Anterior cingulate cortex (tissue), 58 donors: ENCODE results near the gene CNBP.

Experiments
- DNase-seq, 58 donors: peaks; one replicate each; lab custom pipeline; 2025; lab: John Stamatoyannopoulos, UW

Gene CNBP

DNA sequence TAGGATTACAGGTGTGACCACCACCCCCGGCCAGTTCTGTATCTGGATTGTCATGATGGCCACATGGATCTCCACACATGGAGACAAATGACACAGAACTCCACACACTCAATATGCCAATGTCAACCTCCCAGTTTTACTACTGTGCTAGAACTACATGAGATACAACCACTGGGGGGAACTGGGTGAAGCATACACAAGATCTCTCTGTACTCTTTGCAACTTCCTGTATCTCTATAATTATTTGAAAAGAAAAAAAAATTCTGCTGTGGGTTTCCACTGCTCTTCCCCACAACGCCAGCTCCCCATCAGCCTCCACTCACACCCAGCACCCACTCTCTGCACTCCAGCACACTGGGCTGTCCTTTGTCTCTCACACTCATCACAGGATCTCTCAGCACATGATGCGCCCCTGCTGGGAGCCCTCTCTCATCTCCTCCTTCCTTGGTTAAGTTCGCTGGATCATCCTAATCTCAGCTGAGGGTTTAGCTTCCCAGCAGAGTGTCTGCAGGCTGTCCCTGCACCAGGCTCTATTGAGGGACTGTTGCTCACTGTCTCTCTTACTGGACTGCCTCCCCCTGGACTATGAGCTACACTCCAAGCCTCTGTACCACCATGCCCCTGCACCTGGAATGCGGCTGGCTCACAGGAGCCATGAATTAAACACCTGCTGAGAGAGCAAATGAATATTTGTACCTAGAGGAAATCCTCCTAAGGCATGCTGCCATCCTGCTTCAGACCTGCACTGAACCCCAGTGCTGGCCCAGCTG is 51.4 kb downstream of the CNBP start:
- DNase-seq: peak in 4 of 58 donors; percentile 10 to 36 (median 13)

DNA sequence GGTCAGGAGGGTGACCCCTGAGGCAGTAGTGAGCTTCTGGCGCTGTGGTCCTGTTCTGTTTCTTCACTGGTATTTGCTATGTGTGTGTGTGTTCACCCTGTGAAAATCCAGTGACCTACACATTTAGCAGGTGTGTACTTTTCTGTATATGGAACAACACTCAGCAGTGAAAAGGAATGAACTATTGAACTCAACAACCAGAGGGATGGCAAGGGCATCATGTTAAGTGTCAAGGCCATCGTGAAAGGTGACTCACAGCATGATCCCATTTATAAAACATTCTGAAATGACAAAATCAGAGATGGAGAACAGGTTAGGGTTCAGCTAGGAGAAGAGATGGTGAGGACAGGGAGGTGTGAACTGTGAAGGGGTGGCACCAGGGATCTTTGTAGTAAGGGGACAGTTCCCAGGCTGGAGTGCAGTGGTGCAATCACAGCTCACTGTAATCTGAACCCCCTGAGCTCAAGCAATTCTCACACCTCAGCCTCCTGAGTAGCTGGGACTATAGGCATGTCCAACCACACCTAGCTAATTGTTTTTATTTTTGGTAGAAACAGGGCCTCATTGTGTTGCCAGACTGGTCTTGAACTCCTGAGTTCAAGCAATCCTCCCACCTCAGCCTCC is 52.1 kb downstream of the CNBP start:
- DNase-seq: no peak

DNA sequence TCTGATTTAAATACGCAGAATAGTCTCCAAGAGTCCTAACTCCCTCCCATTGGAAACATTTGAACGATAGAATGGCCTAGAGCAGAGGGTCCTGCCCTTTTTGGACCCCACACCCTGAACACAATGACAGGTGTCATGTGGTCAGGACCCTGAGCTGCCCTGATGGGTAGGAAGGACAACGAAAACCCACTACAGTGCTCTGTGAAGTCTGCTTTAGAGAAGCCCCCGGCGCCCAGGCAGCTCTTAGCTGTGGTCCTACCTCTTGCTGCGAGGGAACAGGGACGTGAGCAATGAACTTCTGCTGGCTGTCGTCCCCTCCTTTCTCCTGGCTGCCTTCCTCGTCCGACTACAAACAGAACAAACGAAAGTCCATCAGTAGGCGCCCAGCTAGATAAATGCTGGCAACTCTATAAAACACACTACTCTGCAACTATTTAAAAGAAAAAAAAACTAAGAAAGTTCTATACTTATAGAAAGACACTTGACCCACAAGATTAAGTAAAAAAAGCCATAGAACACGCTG is 53.3 kb downstream of the CNBP start:
- DNase-seq: no peak

DNA sequence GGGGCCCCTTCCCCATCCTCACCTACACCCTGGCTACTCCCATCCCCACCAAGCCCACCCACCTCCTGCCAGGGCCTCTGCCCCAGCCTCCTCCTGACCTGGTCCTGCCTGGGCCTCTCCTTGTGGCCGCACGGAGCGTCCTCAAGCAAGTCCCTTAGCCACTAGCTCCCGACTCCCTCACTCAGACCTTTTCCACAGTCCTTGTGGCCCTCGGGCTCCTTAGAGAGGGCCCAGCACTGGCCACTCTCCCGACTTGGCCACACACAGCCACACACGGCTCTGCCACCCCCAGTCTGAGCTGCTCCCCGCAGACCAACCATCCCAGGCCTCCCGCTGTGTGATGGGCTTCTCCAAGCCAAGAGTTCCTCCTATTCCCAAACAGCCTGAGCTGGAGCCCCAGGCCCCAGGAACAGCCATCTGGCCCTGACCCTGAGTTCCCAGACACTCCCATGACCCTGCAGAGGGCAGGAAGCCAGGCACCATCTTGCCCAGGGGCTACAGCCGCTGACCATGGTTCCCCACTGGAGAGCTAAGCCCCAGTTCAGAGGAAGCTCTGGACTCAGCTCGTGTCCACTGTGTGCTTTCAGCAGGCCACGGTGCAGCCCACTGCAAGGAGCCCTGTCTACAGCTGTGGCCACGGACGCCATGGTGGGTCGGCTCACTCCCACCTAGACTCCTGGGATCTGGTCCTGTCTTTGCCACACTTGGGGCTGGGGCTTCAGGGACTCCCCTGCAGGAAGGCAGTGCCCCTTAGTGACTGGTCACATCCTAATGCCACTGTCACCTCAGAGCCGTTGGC is 55.1 kb downstream of the CNBP start:
- no peak for DNase-seq

DNA sequence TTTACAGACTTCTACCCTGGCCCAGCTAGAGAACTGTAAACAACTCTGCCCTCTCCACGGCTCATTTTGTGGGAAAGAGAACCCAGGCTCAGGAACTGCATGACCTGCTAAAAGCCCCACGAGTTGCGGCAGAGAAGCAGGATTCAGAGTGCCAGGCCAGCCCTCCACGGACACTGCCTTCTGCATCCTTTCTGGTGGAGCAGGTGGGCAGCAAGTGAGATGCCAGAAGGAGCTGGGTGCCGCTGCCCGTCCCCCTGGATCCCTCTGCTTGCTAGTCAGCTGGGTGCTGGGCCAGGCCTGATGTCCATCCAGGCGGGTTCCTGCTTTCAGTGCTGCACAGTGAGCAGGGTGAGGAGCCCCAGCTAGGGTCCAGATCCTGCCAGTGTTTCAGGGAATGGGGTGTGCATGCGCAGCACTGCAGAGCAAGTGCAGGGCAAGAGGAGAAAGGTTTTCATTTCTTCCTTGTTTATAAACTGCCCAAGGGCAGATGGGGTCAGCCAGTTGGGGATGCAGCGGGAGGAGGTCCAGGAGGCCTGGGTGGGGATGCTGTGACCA is 56.9 kb downstream of the CNBP start:
- DNase-seq: no peak

DNA sequence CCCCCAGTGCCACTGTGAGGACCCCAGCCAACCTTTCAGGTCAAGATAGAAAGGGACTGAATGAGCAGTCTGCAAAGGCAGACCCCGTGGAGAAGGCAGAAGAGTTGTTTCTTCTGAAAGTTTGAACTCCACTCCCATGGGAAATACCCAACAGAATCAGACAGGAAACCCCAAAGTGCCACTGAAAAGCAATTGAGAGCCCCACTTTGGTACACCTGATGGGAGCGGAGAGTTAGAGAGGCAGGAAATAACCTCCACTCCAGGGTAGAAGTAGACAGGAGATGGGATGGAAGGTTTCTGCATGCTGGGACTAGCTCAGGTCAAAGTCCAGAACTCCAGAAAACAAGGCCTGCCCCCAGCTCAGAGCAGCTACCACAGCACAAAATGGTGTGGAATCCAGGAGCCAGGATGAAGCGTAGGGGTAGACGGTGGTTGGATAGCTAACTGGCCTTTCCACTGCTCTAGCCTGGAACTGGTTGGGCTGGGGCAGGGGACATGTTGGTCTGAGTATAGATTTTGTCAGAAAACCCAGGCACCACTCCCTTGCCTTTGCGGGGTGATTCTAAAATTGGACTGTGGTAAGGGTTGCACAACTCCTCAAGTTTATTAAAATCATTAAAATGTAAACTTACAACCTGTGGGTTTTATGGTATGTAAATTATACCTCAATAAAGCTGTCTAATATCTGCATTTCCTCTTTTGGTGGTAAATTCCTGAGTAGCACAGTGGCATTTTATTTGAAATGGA is 60.2 kb downstream of the CNBP start:
- no peak for DNase-seq

DNA sequence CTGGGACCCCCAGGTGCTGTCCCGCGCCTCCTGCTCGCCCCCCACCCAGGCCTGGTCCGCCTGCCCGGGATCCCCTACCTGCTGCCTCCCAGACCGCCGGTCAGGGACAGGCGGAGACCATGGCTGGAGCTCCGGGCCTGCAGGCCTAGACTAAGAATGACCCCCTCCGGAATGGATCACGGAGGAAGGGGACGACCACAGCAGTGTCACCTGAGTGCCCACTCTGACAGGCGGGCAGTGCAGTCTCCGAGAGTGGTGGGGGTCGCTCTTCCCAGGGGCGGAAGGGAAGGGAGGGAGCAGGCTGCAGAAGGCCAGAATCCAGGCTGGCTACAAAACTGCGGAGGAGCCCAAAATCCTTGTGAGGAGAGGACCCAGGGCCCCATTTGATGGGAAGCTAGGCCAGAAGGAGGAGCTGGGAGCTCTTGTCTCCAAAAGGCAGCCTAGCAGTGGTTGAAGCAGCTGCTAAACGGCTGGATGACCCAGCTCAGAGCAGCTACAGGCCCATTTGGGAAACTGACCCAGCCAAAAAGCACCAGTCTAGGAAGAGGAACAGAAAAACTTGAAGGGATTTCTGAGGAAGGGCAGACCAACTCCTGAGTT is 61.2 kb downstream of the CNBP start:
- DNase-seq: peak in 1 of 58 donors; percentile 6

DNA sequence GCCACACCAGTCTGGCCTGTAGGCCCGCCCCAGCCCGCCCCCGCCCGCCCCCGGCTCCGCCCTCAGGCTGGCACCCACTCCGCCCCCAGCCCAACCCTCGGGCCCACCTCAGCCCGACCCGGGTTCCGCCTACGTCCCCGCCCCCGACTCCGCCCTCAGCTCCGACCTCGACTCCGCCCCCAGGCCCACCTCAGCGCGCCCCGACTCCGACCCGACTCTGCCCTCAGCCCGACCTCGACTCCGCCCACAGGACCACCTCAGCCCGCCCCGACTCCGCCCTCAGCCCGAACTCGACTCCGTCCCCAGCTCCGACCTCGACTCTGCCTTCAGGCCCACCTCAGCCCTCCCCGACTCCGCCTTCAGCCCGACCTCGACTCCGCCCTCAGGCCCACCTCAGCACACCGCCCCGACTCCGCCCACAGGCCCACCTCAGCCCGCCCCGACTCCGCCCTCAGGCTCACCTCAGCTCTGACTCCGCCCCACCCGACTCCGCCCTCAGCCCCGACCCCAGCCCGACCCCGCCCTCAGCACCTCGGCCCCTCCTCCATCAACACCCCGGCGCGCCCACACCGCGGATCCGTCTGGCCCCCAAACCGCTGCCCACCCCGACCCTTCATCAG is 61.8 kb downstream of the CNBP start, which contains the start of gene RAB43:
RAB43 (minus strand) TSS at position 13 of the 620 bp plus-strand sequence. CDS start 315 bp downstream, outside the sequence.
- DNase-seq: peak; percentile 11 to 92 (median 72)

DNA sequence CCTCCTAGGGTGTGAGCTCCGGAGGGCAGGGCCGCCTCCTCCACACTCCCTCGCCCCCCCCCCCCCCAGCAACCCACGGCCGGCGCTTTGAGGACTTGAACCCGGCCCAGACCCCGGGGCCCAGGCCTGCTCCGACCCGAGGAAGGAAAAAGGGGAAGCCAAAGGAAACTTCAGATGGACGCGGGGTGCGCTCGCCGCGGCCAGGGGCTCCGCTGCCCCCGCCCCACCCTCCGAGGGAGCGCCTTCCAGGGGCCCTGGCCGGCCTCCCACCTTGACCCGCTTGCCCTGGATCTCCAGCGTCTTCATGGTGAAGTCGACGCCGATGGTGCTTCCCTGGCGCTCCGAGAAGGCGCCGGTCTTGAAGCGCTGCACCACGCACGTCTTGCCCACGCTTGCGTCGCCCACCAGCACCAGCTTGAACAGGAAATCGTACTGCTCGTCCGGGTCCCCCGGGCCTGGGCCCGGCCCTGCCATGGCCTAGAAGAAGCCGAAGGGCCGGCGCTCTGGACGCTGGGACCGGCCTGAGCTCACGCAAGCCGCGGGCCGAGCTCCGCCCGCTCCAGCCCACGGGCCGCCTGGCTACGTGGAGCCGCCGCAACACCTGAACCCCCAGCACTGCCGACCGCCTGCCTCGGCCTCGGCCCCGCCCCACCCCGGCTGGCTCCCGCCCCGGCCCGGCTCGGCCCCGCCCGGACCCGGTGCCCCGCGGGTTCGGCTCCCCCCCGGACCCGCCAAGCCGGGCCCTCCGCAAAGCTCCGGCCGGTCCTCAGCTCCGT is 62.5 kb downstream of the CNBP start:
- no peak for DNase-seq

DNA sequence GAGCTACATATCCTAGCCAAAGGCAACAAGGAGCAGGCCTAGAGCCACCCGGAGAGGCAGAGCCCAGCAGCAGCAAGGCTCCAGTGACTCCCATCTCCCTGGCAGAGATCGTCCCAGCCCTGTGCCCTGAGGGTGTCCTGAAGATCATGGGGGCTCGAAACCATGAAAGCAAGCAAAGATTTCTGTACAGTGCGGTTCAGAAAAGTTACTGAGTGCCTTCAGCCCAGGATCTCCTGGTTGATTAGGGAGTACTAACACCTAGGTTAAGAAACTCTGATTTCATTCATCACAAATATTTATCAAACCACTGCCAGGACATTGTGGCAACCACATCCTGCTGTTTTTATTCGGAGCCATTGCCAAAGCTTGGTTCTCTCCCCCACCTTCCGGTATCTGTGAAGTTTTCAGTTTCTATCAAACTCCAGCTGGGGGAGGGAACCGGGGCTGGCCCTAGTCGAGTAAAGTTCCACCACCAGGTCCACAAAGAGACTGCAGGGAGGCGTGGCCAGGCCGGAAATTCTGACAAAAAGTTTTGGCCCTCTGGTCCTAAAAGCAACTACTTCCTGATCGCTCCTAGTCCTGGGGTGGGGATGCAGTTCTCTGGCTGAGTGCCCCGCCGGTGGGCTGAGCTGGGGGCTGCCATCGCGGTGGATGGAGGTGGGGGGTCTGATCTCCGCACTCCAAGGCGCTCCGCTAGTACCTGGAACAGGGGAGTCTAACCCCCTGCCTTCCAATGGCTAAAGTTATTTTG is 63.3 kb downstream of the CNBP start:
- DNase-seq: peak in 38 of 58 donors; percentile 9 to 74 (median 31)

DNA sequence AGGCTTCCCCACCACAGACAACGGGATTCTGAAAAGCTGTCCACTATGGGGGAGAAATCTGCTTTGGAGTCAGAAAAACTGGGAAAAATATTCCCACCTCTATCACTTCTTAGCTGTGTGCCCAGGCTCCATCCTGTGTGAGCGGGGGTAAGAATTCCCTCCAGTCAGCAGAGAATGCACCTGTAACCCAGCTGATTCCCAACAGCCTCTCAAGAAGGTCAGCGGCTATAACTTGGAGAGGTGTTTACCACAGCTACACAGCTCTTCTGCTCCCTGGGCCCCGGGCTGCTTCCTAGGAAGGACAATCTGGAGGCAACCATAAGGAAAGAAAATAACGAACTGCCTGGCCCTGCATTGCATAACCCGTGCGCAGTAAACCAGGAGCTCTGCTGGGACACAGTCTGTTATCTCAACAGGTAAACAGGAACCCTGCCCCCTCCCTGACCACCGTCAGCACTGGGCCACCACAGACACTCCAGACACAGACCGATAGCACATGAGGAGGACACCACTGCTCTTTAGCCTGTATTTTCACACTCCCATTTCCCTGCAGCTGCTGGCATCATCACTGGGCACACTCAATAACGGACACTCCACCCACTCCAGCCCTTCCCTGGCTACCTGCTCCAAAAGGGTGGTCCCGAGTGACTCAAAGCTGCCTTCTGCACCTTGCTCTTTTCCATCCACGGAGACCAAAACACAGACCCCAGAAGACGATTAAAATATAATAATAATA is 64.2 kb downstream of the CNBP start:
- DNase-seq: no peak

DNA sequence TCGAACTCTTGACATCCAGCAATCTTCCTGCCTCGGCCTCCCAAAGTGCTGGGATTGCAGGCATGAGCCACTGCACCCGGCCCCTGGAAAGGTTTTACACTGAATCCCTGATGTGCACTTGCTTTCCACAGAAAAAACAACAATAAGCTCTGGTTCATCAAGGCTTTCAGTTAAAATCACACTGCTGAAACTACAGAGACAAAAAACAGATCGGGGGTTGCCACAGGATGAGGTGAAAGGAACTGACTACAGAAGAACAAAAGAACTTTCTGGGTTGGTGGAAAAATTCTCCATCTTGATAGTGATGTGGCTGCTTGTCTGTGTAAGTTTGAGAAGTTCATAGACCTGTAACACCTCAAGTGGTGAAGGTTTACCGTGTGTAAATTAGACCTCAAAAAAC is 65.0 kb downstream of the CNBP start:
- no peak for DNase-seq
